ENCODE results near the gene ATP11B.
A peak's percentile ranks its signal among the peaks of the same experiment; 100 is the strongest.
"Not testable (repeated sequence)": the region's sequence is repeated elsewhere in the genome, so short reads cannot be mapped to it uniquely, and the experiment has no call there.

The ATP11B gene

GRCh38 chr3:182848906-182849305 is 55.6 kb downstream of the ATP11B start:
- Histone ChIP-seq H3K27me3 (ENCODE audit: insufficient read depth, low read depth, severe bottlenecking) (no peaks in the 10 kb centered on the region), H3K4me3 (ENCODE audit: low read depth, low read length) (no peak overlapping the region), H3K36me3 (peaks cover 19% of the 10 kb centered on the region), H3K9me3 (ENCODE audit: severe bottlenecking) (no peaks in the 10 kb centered on the region), H3K27ac (peak overlapping the region; percentile 35; the same call in 1 of the 2 replicates)
- DNase-seq = no peak
- TF ChIP-seq, protein P1, sequence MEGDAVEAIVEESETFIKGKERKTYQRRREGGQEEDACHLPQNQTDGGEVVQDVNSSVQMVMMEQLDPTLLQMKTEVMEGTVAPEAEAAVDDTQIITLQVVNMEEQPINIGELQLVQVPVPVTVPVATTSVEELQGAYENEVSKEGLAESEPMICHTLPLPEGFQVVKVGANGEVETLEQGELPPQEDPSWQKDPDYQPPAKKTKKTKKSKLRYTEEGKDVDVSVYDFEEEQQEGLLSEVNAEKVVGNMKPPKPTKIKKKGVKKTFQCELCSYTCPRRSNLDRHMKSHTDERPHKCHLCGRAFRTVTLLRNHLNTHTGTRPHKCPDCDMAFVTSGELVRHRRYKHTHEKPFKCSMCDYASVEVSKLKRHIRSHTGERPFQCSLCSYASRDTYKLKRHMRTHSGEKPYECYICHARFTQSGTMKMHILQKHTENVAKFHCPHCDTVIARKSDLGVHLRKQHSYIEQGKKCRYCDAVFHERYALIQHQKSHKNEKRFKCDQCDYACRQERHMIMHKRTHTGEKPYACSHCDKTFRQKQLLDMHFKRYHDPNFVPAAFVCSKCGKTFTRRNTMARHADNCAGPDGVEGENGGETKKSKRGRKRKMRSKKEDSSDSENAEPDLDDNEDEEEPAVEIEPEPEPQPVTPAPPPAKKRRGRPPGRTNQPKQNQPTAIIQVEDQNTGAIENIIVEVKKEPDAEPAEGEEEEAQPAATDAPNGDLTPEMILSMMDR (IDR thresholded peaks at IDR 0.05; ENCODE audit: low read depth, low read length) = no peak

DNA sequence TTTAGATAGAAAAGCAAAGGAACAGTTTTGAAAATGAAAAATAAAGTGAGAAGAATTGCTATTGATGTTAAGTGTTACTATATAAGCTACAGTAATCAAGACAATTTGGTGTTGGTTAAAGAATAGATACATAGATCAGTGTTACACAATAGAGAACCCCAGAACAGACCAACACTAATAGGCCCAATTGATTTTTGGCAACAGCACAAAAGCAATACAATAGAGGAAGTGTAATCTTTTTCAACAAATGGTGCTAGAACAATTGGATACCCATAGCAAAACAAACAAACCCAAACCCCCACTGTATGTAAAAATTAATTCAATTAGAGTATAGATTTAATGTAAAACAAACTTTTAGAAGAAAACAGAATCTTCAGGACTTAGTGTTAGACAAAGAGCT is 61.8 kb downstream of the ATP11B start:
- H3K27ac ChIP-seq = no peak overlapping the region
- TF ChIP-seq, protein P1 (IDR thresholded peaks at IDR 0.05; ENCODE audit: low read depth, low read length) = no peak

DNA sequence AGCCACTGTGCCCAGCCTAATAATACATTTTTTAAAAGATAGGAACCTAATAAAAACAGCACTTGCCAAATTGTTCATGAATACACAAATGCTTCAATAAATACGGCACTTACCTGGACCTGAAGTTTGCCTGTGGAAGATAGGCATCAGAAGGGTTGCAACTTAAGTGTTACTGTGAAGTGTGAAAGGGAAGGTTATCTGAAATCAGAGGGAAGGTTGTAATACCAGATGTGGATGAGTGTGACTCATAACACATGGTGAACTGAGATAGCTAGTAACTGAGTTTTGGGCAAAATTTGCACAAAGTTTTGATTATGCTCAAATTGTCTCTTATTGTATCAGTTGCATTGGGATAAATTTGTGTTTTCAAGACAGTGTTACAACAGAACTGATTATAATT is 68.0 kb downstream of the ATP11B start:
- no peaks in the 10 kb centered on the region for H3K27me3 ChIP-seq (ENCODE audit: insufficient read depth, low read depth, severe bottlenecking)
- H3K27ac ChIP-seq = no peak overlapping the region
- H3K36me3 ChIP-seq = no peaks in the 10 kb centered on the region; the same call in none of the 2 replicates
- TF ChIP-seq, protein P1 (IDR thresholded peaks at IDR 0.05; ENCODE audit: low read depth, low read length) = no peak
- H3K9me3 ChIP-seq (ENCODE audit: severe bottlenecking) = no peaks in the 10 kb centered on the region
- H3K4me3 ChIP-seq (ENCODE audit: low read depth, low read length) = no peak overlapping the region
- no peak for DNase-seq

More for the DNA sequence above, 61.8 kb downstream of the ATP11B start:
- Histone ChIP-seq H3K9me3 (ENCODE audit: severe bottlenecking) (no peaks in the 10 kb centered on the region), H3K27me3 (ENCODE audit: insufficient read depth, low read depth, severe bottlenecking) (no peaks in the 10 kb centered on the region), H3K4me3 (ENCODE audit: low read depth, low read length) (no peak overlapping the region), H3K36me3 (peaks cover 11% of the 10 kb centered on the region)
- DNase-seq = no peak

DNA sequence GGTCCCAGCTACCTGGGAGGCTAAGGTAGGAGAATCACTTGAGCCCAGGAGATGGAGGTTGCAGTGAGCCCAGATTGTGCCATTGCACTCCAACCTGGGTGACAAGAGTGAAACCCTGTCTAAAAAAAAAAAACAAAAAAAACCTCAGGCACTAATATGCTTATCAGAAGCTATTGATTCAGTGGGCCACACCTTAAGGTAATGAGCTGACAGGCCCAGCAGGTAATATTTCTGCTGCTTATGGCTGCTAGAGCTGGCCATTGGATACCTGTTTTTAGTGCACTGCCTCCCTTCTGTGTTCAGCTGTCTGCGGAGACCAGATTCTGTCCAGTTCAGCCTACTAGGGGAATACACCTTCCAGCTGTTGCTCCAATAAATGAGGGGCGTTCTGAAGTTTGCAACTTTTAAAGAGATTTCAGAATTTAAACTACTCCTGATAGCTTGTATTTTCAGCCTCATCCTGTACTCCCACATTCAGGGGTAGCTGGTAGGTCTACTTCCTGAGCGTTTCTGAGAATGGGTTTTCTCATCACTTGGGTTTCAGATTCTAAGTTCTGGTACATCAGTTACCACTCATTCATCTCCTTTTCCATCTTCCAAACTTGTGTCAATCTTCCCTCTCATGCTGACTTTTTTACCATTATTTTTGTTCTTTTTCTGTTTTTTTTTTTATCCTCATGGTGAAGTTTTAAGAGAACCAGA is 69.0 kb downstream of the ATP11B start:
- Histone ChIP-seq H3K36me3 (no peaks in the 10 kb centered on the region; the same call in none of the 2 replicates), H3K9me3 (ENCODE audit: severe bottlenecking) (no peaks in the 10 kb centered on the region), H3K4me3 (ENCODE audit: low read depth, low read length) (no peak overlapping the region), H3K27ac (no peak overlapping the region), H3K27me3 (ENCODE audit: insufficient read depth, low read depth, severe bottlenecking) (no peaks in the 10 kb centered on the region)
- no peak for DNase-seq
- TF ChIP-seq, protein P1 (IDR thresholded peaks at IDR 0.05; ENCODE audit: low read depth, low read length) = no peak

GRCh38 chr3:182869059-182869458 is 75.8 kb downstream of the ATP11B start:
- DNase-seq = no peak
- Histone ChIP-seq H3K27ac (no peak overlapping the region), H3K9me3 (ENCODE audit: severe bottlenecking) (no peaks in the 10 kb centered on the region), H3K4me3 (ENCODE audit: low read depth, low read length) (no peak overlapping the region), H3K27me3 (ENCODE audit: insufficient read depth, low read depth, severe bottlenecking) (no peaks in the 10 kb centered on the region), H3K36me3 (peaks cover 27% of the 10 kb centered on the region)
- TF ChIP-seq, protein P1 (IDR thresholded peaks at IDR 0.05; ENCODE audit: low read depth, low read length) = no peak

DNA sequence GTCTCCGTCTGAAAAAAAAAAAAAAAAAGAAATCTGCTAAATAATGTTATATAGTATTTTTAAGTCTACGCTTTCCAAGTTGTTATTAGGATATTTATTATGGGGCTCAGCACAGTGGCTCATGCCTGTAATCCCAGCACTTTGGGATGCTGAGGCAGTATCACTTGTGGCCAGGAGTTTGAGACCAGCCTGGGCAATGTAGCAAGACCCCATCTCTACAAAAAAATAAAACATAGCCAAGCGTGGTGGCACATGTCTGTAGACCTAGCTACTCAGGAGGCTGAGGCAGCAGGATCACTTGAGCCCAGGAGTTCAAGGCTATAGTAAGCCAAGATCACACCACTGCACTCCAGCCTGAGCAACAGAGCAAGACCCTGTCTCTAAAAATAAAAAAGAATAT is 77.6 kb downstream of the ATP11B start:
- not testable (repeated sequence) for H3K27me3 ChIP-seq (ENCODE audit: insufficient read depth, low read depth, severe bottlenecking); DNase-seq; H3K27ac ChIP-seq; H3K9me3 ChIP-seq (ENCODE audit: severe bottlenecking); H3K4me3 ChIP-seq (ENCODE audit: low read depth, low read length)
- H3K36me3 ChIP-seq = peaks cover 31% of the 10 kb centered on the region

All from WERI-Rb-1 (cell line).